GM13976 (cell line): ENCODE data around the gene THSD4.
"Not testable (repeated sequence)": the region's sequence is repeated elsewhere in the genome, so short reads cannot be mapped to it uniquely, and the experiment has no call there.

Experiments
- DNase-seq: peaks from one replicate; pipeline ENCODE4 v3.0.0; 2012; ENCODE audit warnings: low spot score
- CTCF ChIP-seq: IDR thresholded peaks from 2 replicates; pipeline ENCODE4 v1.5.1; 2012; ENCODE audit warnings: borderline replicate concordance, mild to moderate bottlenecking; ENCODE audit not compliant: insufficient read depth; ENCODE audit errors: extremely low read depth, missing control alignments, control extremely low read depth
- in situ Hi-C: fragments of 300-500 bp; cut with MboI; formaldehyde crosslinking; loops from one replicate; pipeline ENCODE4 v1.12.0; 2022; ENCODE audit warnings: low sequenced_read_pairs, mixed read lengths, inconsistent platforms; ENCODE audit not compliant: unreplicated experiment

THSD4 gene

GRCh38 chr15:71124937-71125790 lies 9.9 kb downstream of the THSD4 start:
- in situ Hi-C loops: no loop called here
- no peak for TF ChIP-seq CTCF
- no peak for DNase-seq

- no peak for TF ChIP-seq CTCF
- in situ Hi-C loops: no loop called here
- no peak for DNase-seq
Measured at GRCh38 chr15:71125831-71126450, 10.7 kb downstream of the THSD4 start.

GRCh38 chr15:71127083-71127482 lies 11.8 kb downstream of the THSD4 start:
- TF ChIP-seq CTCF: no peak
- in situ Hi-C loops: no loop called here
- DNase-seq: no peak

- in situ Hi-C loops, DNase-seq: not testable (repeated sequence)
Measured at GRCh38 chr15:71128159-71128558, 12.9 kb downstream of the THSD4 start.

- no peak for DNase-seq
- TF ChIP-seq CTCF: no peak
- in situ Hi-C loops: no loop called here
Measured at GRCh38 chr15:71128939-71129562, 13.8 kb downstream of the THSD4 start.

GRCh38 chr15:71129669-71130068 lies 14.4 kb downstream of the THSD4 start:
- DNase-seq: no peak
- in situ Hi-C loops: no loop called here
- TF ChIP-seq CTCF: no peak
